Stimulated activated CD8-positive, alpha-beta memory T cell treated with anti-CD3 and anti-CD28 coated beads, Interleukin-2, amount 100 ng/mL, for 1 hour (primary cell): ENCODE results near the gene TPPP2.

Experiments used
- DNase-seq, 2 donors: peaks; one replicate each; pipeline ENCODE4 v3.0.0-alpha.2; 2020; ENCODE audit warnings: low read depth in 2 of 2

Gene TPPP2

GRCh38 chr14:21016413-21017190, 13.4 kb upstream of the TPPP2 start:
- no peak for DNase-seq

- DNase-seq: no peak
These were observed 12.3 kb upstream of the TPPP2 start for GRCh38 chr14:21017528-21018245.

- no peak for DNase-seq
These were observed 11.7 kb upstream of the TPPP2 start for GRCh38 chr14:21018286-21018685.

GRCh38 chr14:21018781-21019180, 11.2 kb upstream of the TPPP2 start:
- no peak for DNase-seq

- no peak for DNase-seq
These were observed 10.7 kb upstream of the TPPP2 start for GRCh38 chr14:21019366-21019765.

GRCh38 chr14:21020977-21021545, 9.0 kb upstream of the TPPP2 start:
- DNase-seq: no peak

- no peak for DNase-seq
These were observed 7.3 kb upstream of the TPPP2 start for GRCh38 chr14:21022686-21023085.

GRCh38 chr14:21023174-21023573, 6.8 kb upstream of the TPPP2 start:
- DNase-seq: no peak

GRCh38 chr14:21023817-21024584, 6.0 kb upstream of the TPPP2 start:
- DNase-seq: no peak

GRCh38 chr14:21024585-21025370, 5.2 kb upstream of the TPPP2 start, which contains the start of gene NDRG2:
Gene NDRG2 (minus strand): TSS chr14:21025061. CDS start chr14:21023315, 1,746 bp downstream.
- DNase-seq: peak; percentile 60 to 64

- no peak for DNase-seq
These were observed 4.4 kb upstream of the TPPP2 start for GRCh38 chr14:21025371-21026273.

- no peak for DNase-seq
These were observed 3.6 kb upstream of the TPPP2 start for GRCh38 chr14:21026274-21026987.

- no peak for DNase-seq
These were observed 3.1 kb upstream of the TPPP2 start for GRCh38 chr14:21026988-21027315.

GRCh38 chr14:21030531-21030930, 514 bp downstream of the TPPP2 start:
- no peak for DNase-seq

GRCh38 chr14:21032326-21033132, 2.5 kb downstream of the TPPP2 start:
- no peak for DNase-seq

GRCh38 chr14:21033133-21033698, 3.2 kb downstream of the TPPP2 start:
- no peak for DNase-seq

- DNase-seq: no peak
These were observed 4.7 kb downstream of the TPPP2 start, which contains the start of gene RNASE13 for GRCh38 chr14:21034707-21035106. Gene RNASE13 (minus strand): TSS chr14:21034807. CDS start chr14:21034288, 519 bp downstream.

- DNase-seq: no peak
These were observed 6.7 kb downstream of the TPPP2 start for GRCh38 chr14:21036751-21037150.
